Measurements from ENCODE around the gene METTL15. TPM values are rescaled to one million over a fixed set of nuclear protein-coding genes. Genes with fewer than 3 reads are reported as not detected.
"Not testable (repeated sequence)": the region's sequence is repeated elsewhere in the genome, so short reads cannot be mapped to it uniquely, and the experiment has no call there.

Gene METTL15
- total RNA-seq, 2 experiments from 2014 or later = 13.6 to 18.0 TPM

DNA sequence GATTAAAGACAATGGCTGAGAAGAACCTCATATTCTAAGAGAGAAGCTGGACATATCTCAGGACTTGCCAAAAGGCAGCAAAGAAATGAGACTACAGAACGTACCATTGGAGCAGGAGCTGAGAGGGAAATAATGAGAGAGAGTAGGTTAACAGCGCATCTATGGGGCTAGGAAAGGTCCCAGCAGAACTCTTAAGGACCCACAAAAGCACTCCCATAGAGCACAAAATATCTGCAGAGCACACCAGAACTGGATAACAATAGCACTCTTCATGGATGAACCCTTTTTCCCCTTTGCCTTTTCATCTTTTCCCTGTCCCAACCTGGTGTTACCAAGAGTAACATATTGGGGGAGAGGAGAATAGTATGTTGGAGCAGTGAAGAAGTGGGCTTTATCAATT lies 245.8 kb downstream of the METTL15 start:
- peaks cover 2% of the 10 kb centered on the region for H3K9me3 Mint-ChIP-seq (ENCODE audit: low read depth)
- DNase-seq = no peak
- ATAC-seq = no peak
- CTCF ChIA-PET = no interaction called here
- no peak overlapping the region for H3K27ac Mint-ChIP-seq
- H3K4me3 Mint-ChIP-seq = no peak overlapping the region
- no peaks in the 10 kb centered on the region for H3K4me1 Mint-ChIP-seq
- no peaks in the 10 kb centered on the region for H3K27me3 Mint-ChIP-seq
- H3K36me3 Mint-ChIP-seq = no peaks in the 10 kb centered on the region

DNA sequence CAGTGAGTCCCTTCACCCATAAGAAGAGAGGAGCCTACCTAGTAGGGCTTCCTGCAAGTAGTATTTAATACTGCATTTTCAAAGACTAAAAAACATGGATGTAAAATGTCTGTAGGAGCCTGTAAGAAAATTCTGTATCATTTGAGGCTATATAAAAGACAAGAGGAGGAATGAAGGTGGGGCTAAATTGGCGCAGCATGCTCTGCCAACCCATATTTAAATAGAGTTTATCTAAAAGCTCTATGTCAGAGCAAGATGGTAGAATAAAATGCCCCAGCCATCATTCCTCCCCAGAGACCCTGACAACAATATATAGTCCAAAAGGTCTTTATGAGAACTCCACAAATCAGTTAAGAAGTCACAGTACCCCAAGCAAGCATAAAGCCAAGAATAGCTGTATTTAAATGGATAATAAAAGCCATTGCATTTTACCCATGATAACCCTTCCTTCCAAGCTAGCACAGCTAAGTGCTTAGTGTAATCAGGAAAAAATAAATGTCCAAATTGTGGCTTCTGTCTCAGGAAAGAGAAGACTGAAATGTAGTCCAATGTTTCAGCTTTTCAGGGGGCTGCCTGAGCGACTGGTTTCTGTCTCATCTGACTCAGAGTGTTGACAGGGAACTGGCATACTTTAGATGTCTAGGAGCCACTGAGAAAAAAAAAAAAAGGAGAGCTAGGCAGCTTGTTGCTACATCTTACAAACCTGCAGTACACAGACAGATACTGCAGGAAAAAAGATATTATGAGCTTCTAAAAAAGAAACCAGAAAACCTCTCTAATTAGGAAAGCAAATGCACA lies 258.6 kb downstream of the METTL15 start:
- Mint-ChIP-seq H3K36me3 (peaks cover 2% of the 10 kb centered on the region), H3K9me3 (ENCODE audit: low read depth) (peaks cover 5% of the 10 kb centered on the region), H3K4me3 (no peak overlapping the region), H3K27me3 (no peaks in the 10 kb centered on the region), H3K27ac (no peak overlapping the region), H3K4me1 (no peaks in the 10 kb centered on the region)
- CTCF ChIA-PET = no interaction called here
- no peak for ATAC-seq
- DNase-seq = no peak

DNA sequence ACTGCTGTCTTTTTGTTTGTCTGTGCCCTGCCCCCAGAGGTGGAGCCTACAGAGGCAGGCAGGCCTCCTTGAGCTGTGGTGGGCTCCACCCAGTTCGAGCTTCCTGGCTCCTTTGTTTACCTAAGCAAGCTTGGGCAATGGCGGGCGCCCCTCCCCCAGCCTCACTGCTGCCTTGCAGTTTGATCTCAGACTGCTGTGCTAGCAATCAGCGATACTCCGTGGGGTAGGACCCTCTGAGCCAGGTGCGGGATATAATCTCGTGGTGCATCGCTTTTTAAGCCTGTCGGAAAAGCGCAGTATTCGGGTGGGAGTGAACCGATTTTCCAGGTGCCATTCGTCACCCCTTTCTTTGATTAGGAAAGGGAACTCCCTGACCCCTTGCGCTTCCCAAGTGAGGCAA lies 269.9 kb downstream of the METTL15 start:
- not testable (repeated sequence) for DNase-seq, H3K4me1 Mint-ChIP-seq

More for the DNA sequence above, 269.9 kb downstream of the METTL15 start:
- H3K27ac Mint-ChIP-seq; H3K27me3 Mint-ChIP-seq; H3K9me3 Mint-ChIP-seq (ENCODE audit: low read depth); H3K4me3 Mint-ChIP-seq; ATAC-seq; CTCF ChIA-PET; H3K36me3 Mint-ChIP-seq: not testable (repeated sequence)

Other genes starting within 250 kb of the METTL15 start
- 10 to 100 TPM; 26.6 to 35.5 TPM for gene KIF18A, start 232 bp upstream of the METTL15 start, total RNA-seq

Measured in activated CD8-positive, alpha-beta memory T cell treated with anti-CD3 and anti-CD28 coated beads, Interleukin-2, amount 10 ng/mL, durations not matched to agents 7 days and 5 days (primary cell).